Vagina (tissue), 2 donors: ENCODE measurements around the gene CUEDC1. TPM values are rescaled to one million over a fixed set of nuclear protein-coding genes. Genes with fewer than 3 reads are reported as not detected.

Experiments used
- DNase-seq, 2 donors: peaks; one replicate each; pipeline ENCODE4 v3.0.0-alpha.2; 2017; ENCODE audit errors: extremely low spot score in 2 of 2
- H3K27ac ChIP-seq: fragments of 200-600 bp; sonication (generic); one replicate; pipeline ENCODE4 v1.5.1; 2019
- H3K27me3 ChIP-seq: fragments of 200-600 bp; sonication (generic); one replicate; pipeline ENCODE4 v1.5.1; 2019
- H3K36me3 ChIP-seq, 2 donors: fragments of 200-600 bp; sonication (generic); one replicate each; pipeline ENCODE4 v1.5.1; 2017 to 2019
- H3K4me1 ChIP-seq: fragments of 200-600 bp; sonication (generic); one replicate; pipeline ENCODE4 v1.5.1; 2019
- H3K4me3 ChIP-seq, 2 donors: fragments of 200-600 bp; sonication (generic); 1 replicate in 1 of 2; 2 replicates in 1 of 2; pipeline ENCODE4 v1.5.1; 2016 to 2019
- H3K9me3 ChIP-seq: fragments of 200-600 bp; sonication (generic); one replicate; pipeline ENCODE4 v1.5.1; 2019
- POLR2A ChIP-seq, 2 donors: fragments of 450-650 bp; IDR thresholded peaks; one replicate each; pipeline ENCODE4 v1.6.1; 2017; ENCODE audit warnings: antibody characterized with exemption in 2 of 2, mild to moderate bottlenecking in 2 of 2, moderate library complexity in 2 of 2
- POLR2AphosphoS5 ChIP-seq, 2 donors: sonication (generic); formaldehyde crosslinking; IDR thresholded peaks; one replicate each; pipeline ENCODE4 v1.9.0; 2017; ENCODE audit warnings: antibody characterized with exemption in 2 of 2, mild to moderate bottlenecking in 2 of 2, low read depth in 1 of 2; ENCODE audit not compliant: insufficient read depth in 1 of 2
- intact Hi-C: fragments of 100-400 bp; cut with DNase I; formaldehyde crosslinking; loops from one replicate; pipeline ENCODE4 v1.15.1; 2023
- total RNA-seq: library from RNA; depleted of rRNA; stranded (reverse); fragments of >200 nt; gene quantifications from one replicate; pipeline ENCODE4 v1.2.3, GENCODE V29; 2016
- TF ChIP-seq, protein P1 (sequence below), 3 experiments: fragments of 450-650 bp in 2 of 3; fragments of 200-600 bp in 1 of 3; sonication (generic) in 1 of 3; IDR thresholded peaks; one replicate each; pipeline ENCODE4 v1.5.1; 2017 to 2019; ENCODE audit warnings: antibody characterized with exemption in 3 of 3, mild to moderate bottlenecking in 2 of 3, moderate library complexity in 2 of 3

CUEDC1 gene
- total RNA-seq, 1 donor from 2014 or later: 28.7 TPM

DNA sequence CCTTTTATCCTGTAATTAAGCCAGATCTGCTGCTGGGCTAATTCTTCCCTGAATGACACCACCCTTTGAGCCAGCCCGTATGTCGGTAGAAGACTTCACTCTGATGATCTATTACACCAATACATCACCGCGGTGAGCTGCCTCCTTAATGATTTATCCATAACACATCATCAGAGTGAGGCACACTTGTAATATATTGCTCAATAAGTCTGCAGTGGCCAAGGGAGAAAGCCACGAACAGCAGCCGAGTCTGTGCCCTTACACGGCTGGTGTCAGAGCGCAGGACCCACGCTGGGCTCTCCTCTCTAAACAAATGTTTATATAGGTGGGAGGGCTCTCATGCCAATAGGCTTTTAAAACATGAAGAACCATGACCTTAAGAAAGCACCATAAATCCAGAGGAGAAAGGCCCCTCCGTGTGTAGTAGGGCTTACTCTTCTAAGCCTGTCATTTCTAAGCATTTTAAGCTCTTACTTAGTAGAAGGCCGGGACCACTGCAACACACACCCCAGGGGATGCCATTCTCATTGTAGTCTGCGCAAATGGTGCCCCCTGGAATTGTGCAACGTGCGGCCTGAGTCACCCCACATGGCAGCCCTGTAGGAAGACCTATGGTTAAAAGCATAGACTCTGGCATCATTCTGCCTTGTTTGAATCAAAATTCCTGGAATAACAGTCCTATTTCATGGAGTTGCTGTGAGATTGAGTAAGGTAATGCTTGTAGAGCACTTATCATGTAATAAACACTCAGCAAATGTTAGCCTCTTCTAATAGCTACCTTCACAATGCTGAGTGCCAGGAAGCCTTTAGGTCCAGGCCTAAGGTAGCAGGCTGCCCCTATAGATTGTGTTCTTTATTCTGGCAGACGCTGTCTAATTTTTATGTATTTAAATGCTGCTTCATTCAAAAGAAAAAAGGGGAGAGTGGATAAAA is 131.5 kb downstream of the CUEDC1 start:
- Histone ChIP-seq H3K36me3 (no peaks in the 10 kb centered on the region), H3K9me3 (no peaks in the 10 kb centered on the region), H3K27me3 (no peaks in the 10 kb centered on the region), H3K4me3 (no peak overlapping the region), H3K27ac (no peak overlapping the region), H3K4me1 (no peaks in the 10 kb centered on the region)
- intact Hi-C loops: loop anchor here (10.0 kb wide), 1 partner anchor 149 kb away; no protein-coding TSS in a partner anchor
- TF ChIP-seq, protein P1, sequence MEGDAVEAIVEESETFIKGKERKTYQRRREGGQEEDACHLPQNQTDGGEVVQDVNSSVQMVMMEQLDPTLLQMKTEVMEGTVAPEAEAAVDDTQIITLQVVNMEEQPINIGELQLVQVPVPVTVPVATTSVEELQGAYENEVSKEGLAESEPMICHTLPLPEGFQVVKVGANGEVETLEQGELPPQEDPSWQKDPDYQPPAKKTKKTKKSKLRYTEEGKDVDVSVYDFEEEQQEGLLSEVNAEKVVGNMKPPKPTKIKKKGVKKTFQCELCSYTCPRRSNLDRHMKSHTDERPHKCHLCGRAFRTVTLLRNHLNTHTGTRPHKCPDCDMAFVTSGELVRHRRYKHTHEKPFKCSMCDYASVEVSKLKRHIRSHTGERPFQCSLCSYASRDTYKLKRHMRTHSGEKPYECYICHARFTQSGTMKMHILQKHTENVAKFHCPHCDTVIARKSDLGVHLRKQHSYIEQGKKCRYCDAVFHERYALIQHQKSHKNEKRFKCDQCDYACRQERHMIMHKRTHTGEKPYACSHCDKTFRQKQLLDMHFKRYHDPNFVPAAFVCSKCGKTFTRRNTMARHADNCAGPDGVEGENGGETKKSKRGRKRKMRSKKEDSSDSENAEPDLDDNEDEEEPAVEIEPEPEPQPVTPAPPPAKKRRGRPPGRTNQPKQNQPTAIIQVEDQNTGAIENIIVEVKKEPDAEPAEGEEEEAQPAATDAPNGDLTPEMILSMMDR (IDR thresholded peaks at IDR 0.05): no peak
- TF ChIP-seq POLR2AphosphoS5 (IDR thresholded peaks at IDR 0.05; ENCODE audit: insufficient read depth in 1 of 2, low read depth in 1 of 2): no peak
- no peak for TF ChIP-seq POLR2A (IDR thresholded peaks at IDR 0.05)
- DNase-seq: no peak

DNA sequence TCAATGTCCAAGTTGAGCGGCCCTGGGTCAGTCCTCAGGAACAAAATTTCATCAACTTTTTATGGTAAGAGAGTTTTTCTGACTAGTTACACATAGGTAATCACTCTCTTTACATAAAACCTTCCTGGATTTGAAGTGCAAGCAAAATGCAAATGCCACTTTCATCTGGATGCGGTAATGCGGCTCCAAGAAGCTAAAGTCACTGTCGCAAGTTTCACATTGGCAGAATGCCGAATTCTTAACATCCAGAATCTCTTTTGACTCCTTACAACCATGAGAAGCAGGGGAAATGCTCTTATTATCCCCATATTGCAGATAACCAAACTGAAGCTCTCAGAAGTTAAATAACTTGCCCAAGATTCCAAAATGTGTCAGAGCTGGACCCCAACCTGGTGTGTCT is 135.3 kb downstream of the CUEDC1 start:
- intact Hi-C loops: loop anchor here (10.0 kb wide), 1 partner anchor 145 kb away; no protein-coding TSS in a partner anchor
- TF ChIP-seq POLR2A (IDR thresholded peaks at IDR 0.05) (no peak), POLR2AphosphoS5 (IDR thresholded peaks at IDR 0.05; ENCODE audit: insufficient read depth in 1 of 2, low read depth in 1 of 2) (no peak)
- TF ChIP-seq, protein P1 (IDR thresholded peaks at IDR 0.05): no peak
- no peak overlapping the region for H3K27ac ChIP-seq
- H3K36me3 ChIP-seq: no peaks in the 10 kb centered on the region
- no peaks in the 10 kb centered on the region for H3K9me3 ChIP-seq
- H3K27me3 ChIP-seq: no peaks in the 10 kb centered on the region
- H3K4me1 ChIP-seq: no peaks in the 10 kb centered on the region
- no peak for DNase-seq
- H3K4me3 ChIP-seq: no peak overlapping the region

DNA sequence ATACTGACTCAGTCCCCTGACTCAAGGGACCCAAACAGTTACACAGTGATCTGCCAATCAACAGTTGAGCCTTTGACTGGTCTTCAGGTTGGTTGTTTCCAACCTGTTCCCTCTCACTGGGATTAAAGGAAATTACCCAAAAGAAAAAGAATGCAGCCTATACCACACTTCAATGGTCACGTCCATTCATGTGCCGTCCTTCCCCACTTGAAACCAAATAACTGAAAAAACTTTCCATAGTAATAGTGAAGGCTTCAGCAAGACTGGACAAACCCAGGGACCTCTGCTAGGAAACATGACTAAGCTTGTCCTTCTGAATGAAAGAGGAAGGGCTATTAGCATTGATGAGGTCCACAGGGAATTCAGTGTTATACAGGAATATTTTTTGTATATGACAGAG is 135.9 kb downstream of the CUEDC1 start:
- no peak for TF ChIP-seq POLR2A (IDR thresholded peaks at IDR 0.05)
- TF ChIP-seq, protein P1 (IDR thresholded peaks at IDR 0.05): no peak
- no peak for TF ChIP-seq POLR2AphosphoS5 (IDR thresholded peaks at IDR 0.05; ENCODE audit: insufficient read depth in 1 of 2, low read depth in 1 of 2)
- no peaks in the 10 kb centered on the region for H3K4me1 ChIP-seq
- H3K27me3 ChIP-seq: no peaks in the 10 kb centered on the region
- DNase-seq: no peak
- H3K27ac ChIP-seq: no peak overlapping the region
- no peaks in the 10 kb centered on the region for H3K9me3 ChIP-seq
- no peaks in the 10 kb centered on the region for H3K36me3 ChIP-seq
- no peak overlapping the region for H3K4me3 ChIP-seq
- intact Hi-C loops: no loop called here

DNA sequence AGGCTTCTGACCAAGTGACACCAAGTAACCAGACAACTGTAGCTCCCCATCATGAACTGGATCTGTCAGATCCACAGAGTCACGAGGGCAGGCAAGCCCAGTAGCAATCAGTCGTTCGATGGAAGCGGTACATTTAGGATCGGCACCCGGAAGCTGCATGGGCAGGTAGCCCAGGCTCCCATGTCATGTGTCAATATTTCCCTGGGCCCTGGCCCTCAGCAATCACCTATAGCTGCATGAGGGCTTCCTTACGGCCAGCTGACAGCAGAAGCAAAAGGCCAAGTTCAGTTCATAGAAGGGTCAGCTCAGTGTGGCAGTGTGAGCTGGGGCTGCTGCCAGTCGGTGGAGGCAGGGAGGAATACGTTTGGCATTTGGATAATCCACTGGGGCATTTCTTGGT is 137.1 kb downstream of the CUEDC1 start:
- H3K36me3 ChIP-seq: no peaks in the 10 kb centered on the region
- no peak overlapping the region for H3K4me3 ChIP-seq
- no peaks in the 10 kb centered on the region for H3K27me3 ChIP-seq
- no peak for DNase-seq
- no peak for TF ChIP-seq POLR2AphosphoS5 (IDR thresholded peaks at IDR 0.05; ENCODE audit: insufficient read depth in 1 of 2, low read depth in 1 of 2)
- TF ChIP-seq POLR2A (IDR thresholded peaks at IDR 0.05): no peak
- TF ChIP-seq, protein P1 (IDR thresholded peaks at IDR 0.05): no peak
- no peaks in the 10 kb centered on the region for H3K9me3 ChIP-seq
- intact Hi-C loops: no loop called here
- H3K4me1 ChIP-seq: no peaks in the 10 kb centered on the region
- no peak overlapping the region for H3K27ac ChIP-seq

DNA sequence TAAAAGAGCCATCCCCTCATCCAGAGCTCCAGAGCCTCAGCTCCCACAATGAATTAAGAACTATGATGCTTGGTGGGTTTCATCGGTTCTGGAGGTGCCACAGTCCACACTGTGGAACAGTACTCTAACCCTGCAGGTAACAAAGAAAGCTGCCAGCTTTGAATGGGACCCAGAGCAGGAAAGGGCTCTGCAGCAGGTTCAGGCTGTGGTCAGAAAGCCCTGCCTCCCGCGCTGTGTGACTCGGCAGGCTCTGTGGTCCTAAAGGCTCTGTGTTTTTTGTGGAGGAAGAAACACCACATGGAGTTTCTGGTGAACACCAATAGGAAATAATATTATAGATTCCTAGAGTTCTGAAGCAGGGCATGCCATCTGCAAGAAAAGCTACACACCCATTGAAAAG is 137.9 kb downstream of the CUEDC1 start:
- DNase-seq: no peak
- intact Hi-C loops: no loop called here
- no peaks in the 10 kb centered on the region for H3K36me3 ChIP-seq
- H3K4me3 ChIP-seq: no peak overlapping the region
- H3K9me3 ChIP-seq: no peaks in the 10 kb centered on the region
- no peaks in the 10 kb centered on the region for H3K4me1 ChIP-seq
- TF ChIP-seq POLR2A (IDR thresholded peaks at IDR 0.05): no peak
- TF ChIP-seq, protein P1 (IDR thresholded peaks at IDR 0.05): no peak
- no peak for TF ChIP-seq POLR2AphosphoS5 (IDR thresholded peaks at IDR 0.05; ENCODE audit: insufficient read depth in 1 of 2, low read depth in 1 of 2)
- no peaks in the 10 kb centered on the region for H3K27me3 ChIP-seq
- H3K27ac ChIP-seq: no peak overlapping the region
